HG03280 (cell line): ENCODE results near the gene S100A13.
"Not testable (repeated sequence)": the region's sequence is repeated elsewhere in the genome, so short reads cannot be mapped to it uniquely, and the experiment has no call there.

ENCODE experiments used
- ATAC-seq: cut with Tn5 transposase; IDR thresholded peaks from one replicate; pipeline ENCODE4 v1.9.1; 2021; ENCODE audit warnings: mild to moderate bottlenecking, moderate library complexity; ENCODE audit not compliant: unreplicated experiment

Gene S100A13

GRCh38 chr1:153608742-153609584 lies 18.3 kb downstream of the S100A13 start:
- ATAC-seq: no peak

- ATAC-seq: no peak
Observed at GRCh38 chr1:153608089-153608682, 19.1 kb downstream of the S100A13 start.

- ATAC-seq: no peak
Observed at GRCh38 chr1:153607381-153607780, 19.9 kb downstream of the S100A13 start.

- ATAC-seq: no peak
Observed at GRCh38 chr1:153606194-153606593, 21.1 kb downstream of the S100A13 start.

GRCh38 chr1:153602749-153603148 lies 24.6 kb downstream of the S100A13 start:
- ATAC-seq: no peak

- no peak for ATAC-seq
Observed at GRCh38 chr1:153599847-153600246, 27.5 kb downstream of the S100A13 start.

GRCh38 chr1:153598309-153599172 lies 28.8 kb downstream of the S100A13 start:
- peak; percentile 96 for ATAC-seq

- ATAC-seq: no peak
Observed at GRCh38 chr1:153597206-153597605, 30.1 kb downstream of the S100A13 start.

GRCh38 chr1:153592748-153593147 lies 34.6 kb downstream of the S100A13 start:
- no peak for ATAC-seq

- no peak for ATAC-seq
Observed at GRCh38 chr1:153588482-153588881, 38.8 kb downstream of the S100A13 start.

- ATAC-seq: not testable (repeated sequence)
Observed at GRCh38 chr1:153588033-153588432, 39.3 kb downstream of the S100A13 start.

GRCh38 chr1:153587314-153587713 lies 40.0 kb downstream of the S100A13 start:
- ATAC-seq: no peak

GRCh38 chr1:153586347-153586746 lies 41.0 kb downstream of the S100A13 start:
- no peak for ATAC-seq

GRCh38 chr1:153585006-153585405 lies 42.3 kb downstream of the S100A13 start:
- no peak for ATAC-seq

- no peak for ATAC-seq
Observed at GRCh38 chr1:153583976-153584375, 43.3 kb downstream of the S100A13 start.

- ATAC-seq: not testable (repeated sequence)
Observed at GRCh38 chr1:153583514-153583913, 43.8 kb downstream of the S100A13 start.

- not testable (repeated sequence) for ATAC-seq
Observed at GRCh38 chr1:153582836-153583235, 44.5 kb downstream of the S100A13 start.

GRCh38 chr1:153578936-153579335 lies 48.4 kb downstream of the S100A13 start:
- ATAC-seq: no peak

- ATAC-seq: no peak
Observed at GRCh38 chr1:153578490-153578889, 48.8 kb downstream of the S100A13 start.

GRCh38 chr1:153577624-153578051 lies 49.7 kb downstream of the S100A13 start:
- no peak for ATAC-seq

GRCh38 chr1:153577138-153577537 lies 50.2 kb downstream of the S100A13 start:
- no peak for ATAC-seq
